ELR (cell line): Measurements from ENCODE around the gene HLA-DQA1.
"Not testable (repeated sequence)": the region's sequence is repeated elsewhere in the genome, so short reads cannot be mapped to it uniquely, and the experiment has no call there.

Source experiments
- DNase-seq: peaks from one replicate; pipeline ENCODE4 v3.0.0-alpha.2; 2015; ENCODE audit warnings: low read depth

The HLA-DQA1 gene

DNA sequence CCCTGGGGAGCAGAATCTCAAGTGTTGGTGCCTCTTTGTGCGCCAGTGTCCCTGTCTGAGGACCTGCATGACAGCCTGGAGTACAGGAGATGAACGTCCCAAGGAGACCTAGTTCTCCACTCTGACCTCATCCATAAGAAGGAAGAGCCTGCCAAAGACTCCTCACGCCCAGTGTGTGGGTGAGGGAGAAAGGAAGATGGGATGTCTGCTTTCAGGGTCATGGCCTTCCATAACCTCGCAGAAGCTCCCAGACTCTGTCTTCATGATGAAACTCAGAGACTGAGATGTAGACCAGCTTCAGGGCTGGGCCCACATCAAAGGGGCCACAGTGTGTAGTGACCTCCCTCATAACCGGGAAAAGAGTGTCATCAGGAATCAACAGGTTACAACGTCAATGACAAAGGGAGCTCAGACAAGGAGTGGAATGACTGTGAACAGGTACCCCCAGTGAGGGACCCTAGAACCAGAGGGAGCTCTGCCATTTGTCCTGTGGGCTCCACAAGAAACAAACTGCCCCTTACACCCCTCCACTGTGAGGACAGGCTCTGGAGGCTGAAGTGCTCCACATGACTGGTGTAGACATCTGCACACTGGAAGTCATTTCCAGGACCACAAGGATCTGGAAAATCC lies 21.2 kb downstream of the HLA-DQA1 start:
- no peak for DNase-seq

DNA sequence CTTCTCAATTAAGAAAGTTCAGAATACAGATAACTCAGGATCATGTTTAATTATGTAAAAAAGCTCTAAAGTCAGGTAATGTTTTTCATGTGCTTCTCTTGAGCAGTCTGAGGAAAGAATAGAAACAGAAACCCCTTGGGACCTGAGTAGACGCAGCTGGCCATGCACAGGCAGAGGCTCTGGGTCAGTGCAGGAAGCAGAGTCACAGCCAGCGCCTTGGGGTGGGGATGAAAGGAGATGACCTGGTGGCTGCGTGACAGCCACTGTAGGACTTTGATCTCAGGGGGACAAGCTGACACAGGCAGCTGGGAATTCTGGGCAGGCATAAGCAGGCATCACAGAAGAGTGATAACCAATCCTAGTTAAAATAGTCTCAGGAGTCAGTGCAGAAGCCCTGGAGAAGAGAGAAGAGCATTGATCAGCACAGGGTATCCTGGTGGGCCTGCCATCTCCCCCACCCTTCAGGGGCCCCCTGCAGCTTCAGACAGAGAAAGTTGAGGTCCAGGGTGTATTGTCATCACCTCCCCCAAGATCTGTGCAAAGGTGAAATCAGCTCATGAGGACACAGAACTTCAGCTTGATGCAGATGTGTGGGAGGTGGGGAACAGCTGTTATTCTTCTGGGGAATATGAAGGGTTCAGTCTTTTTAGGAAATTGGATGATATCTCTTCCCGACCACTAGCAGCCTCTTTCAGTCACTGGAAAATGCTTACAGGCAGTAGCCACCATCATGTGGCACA lies 22.8 kb downstream of the HLA-DQA1 start:
- DNase-seq, result no peak

GRCh38 chr6:32662099-32662498 lies 24.9 kb downstream of the HLA-DQA1 start:
- no peak for DNase-seq

DNA sequence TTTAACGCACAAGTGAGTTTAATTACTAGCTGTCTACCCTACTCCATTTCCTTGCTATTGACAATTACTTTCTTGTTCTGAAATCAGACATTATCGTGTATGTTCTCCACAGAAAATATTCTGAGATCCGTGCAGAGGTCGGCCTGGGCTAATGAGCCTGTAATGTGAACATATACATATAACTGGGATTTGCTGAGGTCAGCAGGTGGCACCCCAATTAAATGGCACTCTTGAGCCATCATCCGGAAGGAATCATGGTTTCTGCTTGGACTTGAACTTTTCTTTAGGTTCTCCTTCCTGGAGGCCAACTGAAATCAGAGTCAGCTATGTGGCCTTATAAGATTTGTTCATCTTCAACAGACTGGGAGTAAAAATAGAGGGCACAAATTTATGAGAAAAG lies 25.6 kb downstream of the HLA-DQA1 start:
- no peak for DNase-seq

DNA sequence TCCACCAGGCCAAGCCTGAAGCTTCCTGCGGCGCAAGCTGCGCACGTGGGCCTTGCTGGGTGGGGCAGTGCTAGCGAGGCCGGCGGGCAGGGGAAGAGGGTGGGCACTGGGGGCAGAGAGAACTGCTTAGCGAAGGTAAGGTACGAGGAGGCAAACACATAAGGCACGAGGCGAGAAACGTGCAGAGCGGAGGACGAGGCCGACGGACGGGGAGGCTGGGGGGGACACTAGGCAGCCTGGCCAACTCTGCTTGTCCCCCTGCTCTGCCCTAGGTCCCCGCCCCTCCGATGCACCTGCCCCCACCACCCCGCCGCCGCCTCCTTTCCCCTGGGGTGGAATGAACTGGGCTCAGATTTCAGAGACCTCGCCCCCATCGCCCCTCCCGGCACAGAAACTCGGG lies 27.1 kb downstream of the HLA-DQA1 start:
- DNase-seq, result no peak

DNA sequence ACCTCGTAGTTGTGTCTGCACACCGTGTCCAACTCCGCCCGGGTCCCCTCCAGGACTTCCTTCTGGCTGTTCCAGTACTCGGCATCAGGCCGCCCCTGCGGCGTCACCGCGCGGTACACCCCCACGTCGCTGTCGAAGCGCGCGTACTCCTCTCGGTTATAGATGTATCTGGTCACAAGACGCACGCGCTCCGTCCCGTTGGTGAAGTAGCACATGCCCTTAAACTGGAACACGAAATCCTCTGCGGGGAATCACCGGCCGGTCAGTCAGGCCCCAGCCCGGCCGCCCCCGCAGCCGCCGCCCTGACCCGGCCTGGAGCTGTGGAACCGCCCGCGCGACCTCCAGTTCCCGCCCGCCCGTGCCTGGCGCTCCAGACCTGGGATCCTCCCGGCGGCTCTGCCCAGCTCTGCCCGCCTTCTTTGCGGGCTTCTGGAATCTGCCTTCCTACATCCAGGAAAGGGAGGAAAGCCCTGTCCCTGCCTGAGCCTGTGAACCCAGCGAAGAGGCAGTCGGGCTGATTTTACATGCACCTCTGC lies 27.7 kb downstream of the HLA-DQA1 start:
- no peak for DNase-seq

DNA sequence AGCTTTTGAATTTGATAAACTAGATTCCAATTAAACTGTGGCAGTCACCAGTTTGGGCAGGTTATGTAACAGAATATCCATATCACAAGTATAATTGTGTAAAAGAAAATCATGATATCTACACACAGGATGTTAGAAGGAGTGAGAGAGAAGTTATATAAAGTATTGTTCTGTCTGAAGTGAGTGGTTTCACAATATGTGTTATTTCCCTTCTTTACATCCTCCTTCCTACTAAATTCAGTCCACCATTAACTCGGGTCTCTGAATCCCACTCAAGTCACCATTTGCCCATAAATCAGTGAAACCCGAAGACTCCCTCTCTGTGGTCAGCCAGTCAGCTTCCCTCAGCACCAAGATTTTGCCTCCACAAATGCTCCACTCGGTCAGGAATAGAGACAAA lies 28.5 kb downstream of the HLA-DQA1 start:
- DNase-seq, result no peak

DNA sequence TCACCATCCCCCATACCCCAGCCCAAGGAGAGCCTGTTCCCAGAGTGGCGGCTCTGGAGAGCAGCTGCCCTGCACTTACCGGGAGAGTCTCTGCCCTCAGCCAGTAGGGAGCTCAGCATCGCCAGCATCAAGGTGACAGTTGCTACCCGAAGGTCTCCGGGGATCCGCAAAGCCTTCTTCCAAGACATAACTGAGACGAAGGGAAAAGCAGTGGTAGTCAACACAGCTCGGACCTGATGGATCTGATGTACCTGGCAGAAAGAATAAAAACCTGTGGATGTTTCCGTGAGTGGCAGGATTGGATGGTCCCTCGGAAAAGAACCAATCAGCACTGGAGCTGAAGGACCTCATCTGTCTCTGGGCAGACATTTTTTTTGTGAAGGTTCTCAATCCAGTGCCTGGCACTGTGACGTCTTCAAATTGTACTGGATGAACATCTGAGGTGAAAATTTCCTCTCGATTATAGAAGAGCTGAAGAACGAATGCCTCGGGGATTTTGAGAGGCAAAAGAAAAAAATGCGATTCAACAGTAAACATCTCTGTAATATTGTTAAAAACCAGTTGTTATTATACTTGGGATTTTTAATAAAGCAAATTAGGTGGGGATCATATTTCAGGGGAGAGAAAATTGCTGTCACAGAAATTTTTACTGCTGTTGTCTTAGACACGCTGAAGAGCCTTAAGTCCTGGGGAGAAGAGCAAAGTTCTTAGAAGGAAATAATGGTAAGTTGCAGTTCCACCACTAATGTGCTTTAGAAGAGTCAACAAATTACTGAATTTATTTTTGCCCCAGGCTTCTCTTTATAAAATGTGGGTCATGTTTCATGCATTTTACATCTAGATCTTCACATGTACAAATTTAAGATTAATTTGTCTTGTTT lies 29.5 kb downstream of the HLA-DQA1 start, which contains the start of gene HLA-DQB1:
Gene HLA-DQB1 (minus strand): TSS at position 238 of the 881 bp plus-strand sequence. CDS start 50 bp downstream, at position 188.
- peak; percentile 36 for DNase-seq

DNA sequence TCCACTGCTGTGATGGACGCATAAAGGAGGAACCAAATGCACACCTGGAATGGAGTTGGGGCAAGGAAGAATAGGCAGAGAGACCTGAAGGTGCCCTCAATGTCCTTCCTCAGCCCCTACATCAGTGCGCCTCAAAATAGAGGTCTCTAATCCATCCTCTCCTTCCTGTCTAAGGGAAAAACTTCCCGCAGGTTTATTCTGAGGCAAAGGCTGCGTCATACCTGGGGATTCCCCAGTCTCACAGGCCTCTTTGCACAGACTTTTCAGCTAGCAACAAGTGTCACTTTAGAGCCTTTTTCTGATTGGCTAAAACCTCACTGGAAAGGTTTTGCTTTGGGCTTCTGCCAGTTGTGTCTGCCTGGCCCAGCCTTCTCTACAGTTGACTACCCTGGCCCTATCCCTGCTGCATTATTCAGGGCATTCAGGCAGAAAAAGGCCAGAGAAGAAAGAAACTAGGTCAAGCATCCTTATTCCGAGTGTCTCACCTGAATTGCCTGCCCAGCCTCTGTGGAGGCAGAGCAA lies 31.1 kb downstream of the HLA-DQA1 start:
- peak; percentile 5 for DNase-seq

GRCh38 chr6:32669240-32669639 lies 32.0 kb downstream of the HLA-DQA1 start:
- DNase-seq, result no peak

- DNase-seq, result no peak
These were observed 32.7 kb downstream of the HLA-DQA1 start for GRCh38 chr6:32669893-32670292.

DNA sequence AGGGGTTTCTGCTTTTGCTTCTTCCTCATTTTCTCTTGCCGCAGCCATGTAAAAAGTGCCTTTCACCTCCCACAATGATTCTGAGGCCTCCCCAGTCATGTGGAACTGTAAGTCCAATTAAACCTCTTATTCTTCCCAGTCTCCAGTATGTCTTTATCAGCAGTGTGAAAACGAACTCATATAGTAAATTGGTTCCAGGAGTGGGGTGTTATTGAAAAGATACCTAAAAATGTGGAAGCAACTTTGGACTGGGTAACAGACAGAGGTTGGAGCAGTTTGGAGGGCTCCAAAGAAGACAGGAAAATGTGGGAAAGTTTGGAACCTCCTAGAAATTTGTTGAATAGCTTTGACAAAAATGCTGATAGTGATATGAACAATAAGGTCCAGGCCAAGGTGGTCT lies 34.7 kb downstream of the HLA-DQA1 start:
- DNase-seq, result not testable (repeated sequence)

DNA sequence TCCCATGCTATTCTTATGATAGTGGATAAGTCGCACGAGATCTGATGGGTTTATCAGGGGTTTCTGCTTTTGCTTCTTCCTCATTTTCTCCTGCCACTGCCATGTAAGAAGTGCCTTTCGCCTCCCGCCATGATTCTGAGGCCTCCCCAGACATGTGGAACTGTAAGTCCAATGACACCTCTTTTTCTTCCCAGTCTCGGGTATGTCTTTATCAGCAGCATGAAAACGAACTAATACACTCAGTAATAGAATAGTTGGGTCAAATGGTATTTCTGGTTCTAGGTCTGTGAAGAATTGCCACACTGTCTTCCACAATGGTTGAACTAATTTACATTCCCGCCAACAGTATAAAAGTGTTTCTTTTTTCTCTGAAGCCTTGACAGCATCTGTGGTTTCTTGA lies 36.9 kb downstream of the HLA-DQA1 start:
- not testable (repeated sequence) for DNase-seq

GRCh38 chr6:32679492-32679891 lies 42.3 kb downstream of the HLA-DQA1 start:
- DNase-seq, result no peak

- DNase-seq, result no peak
These were observed 42.8 kb downstream of the HLA-DQA1 start for GRCh38 chr6:32680055-32680454.

- DNase-seq, result no peak
These were observed 47.0 kb downstream of the HLA-DQA1 start for GRCh38 chr6:32684246-32684645.

- peak; percentile 11 for DNase-seq
These were observed 48.4 kb downstream of the HLA-DQA1 start for GRCh38 chr6:32685603-32686002.

DNA sequence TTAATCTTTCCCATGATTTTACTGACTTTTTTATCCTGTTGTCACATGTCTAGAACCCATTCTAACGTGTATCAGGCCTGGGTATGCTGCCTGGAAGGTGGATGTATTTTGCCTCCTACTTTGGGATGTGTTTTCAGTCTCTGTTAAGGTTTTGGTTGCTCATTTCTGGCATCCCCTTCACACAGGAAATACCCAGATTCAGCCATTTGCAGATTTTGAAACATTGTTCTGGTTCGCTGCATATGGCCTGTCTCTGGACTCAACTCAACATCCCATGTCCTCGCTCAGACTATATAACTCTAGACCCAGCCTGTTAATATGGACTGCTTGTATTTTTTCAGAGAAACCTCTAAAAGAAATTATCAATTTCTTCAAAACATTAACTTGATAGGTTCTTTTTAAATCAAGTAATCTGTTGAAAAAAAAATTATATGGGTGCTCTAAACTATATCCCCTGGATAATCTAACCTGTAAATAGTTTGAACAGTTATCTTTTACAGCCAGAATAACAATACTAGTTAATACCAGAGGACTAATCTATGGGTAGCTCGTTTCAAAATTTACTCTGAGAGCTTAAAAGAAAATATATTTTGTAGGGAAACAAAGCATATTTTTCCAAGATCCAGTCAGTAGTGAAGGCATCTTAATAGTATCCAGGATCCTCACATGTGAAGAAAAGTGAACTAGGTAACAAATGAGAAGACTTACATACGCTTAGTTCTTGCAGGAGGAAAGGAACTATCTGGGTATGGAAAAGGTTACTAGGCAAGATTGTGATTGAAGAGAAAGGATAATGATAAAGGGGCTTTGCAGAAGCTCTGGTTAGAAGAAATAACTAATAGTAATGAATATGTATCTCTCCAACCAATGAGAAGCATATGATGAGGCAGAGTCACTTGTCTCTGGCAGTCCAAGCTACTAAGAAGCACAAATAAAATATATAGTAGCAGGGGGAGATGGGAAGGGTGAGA lies 52.6 kb downstream of the HLA-DQA1 start:
- DNase-seq, result no peak

- DNase-seq, result peak; percentile 47
These were observed 54.8 kb downstream of the HLA-DQA1 start for GRCh38 chr6:32692019-32692418.
